ENCODE results near the gene TMEM121B. TPM values are rescaled to one million over a fixed set of nuclear protein-coding genes. Genes with fewer than 3 reads are reported as not detected.

TMEM121B gene
- total and polyA plus RNA-seq, 4 donors: 0.06 to 0.17 (median 0.10) TPM

GRCh38 chr22:17077255-17077654 lies 43.9 kb downstream of the TMEM121B start:
- TF ChIP-seq TAF1 (conservative IDR thresholded peaks at IDR 0.05) (no peak), CTCF (IDR thresholded peaks at IDR 0.05; ENCODE audit: low read depth, low read length, missing input control) (no peak), FOXA2 (IDR thresholded peaks at IDR 0.05) (no peak), GABPA (IDR thresholded peaks at IDR 0.05 in 1 of 2, conservative IDR thresholded peaks at IDR 0.05 in 1 of 2) (no peak), HNF4A (conservative IDR thresholded peaks at IDR 0.05) (no peak), ZBTB33 (IDR thresholded peaks at IDR 0.05) (no peak), NR2F2 (IDR thresholded peaks at IDR 0.05) (no peak), EGR1 (IDR thresholded peaks at IDR 0.05; ENCODE audit: low read depth in 2 of 2) (no peak), RAD21 (IDR thresholded peaks at IDR 0.05) (no peak), SP1 (IDR thresholded peaks at IDR 0.05) (no peak), YY1 (IDR thresholded peaks at IDR 0.05) (no peak), HNF4G (IDR thresholded peaks at IDR 0.05) (no peak), ATF3 (IDR thresholded peaks at IDR 0.05) (no peak), FOXA1 (IDR thresholded peaks at IDR 0.05) (no peak), JUND (IDR thresholded peaks at IDR 0.05) (no peak), REST (IDR thresholded peaks at IDR 0.05) (no peak), MAX (IDR thresholded peaks at IDR 0.05) (no peak), RXRA (IDR thresholded peaks at IDR 0.05) (no peak)
- DNase-seq (ENCODE audit: low spot score): no peak

More at GRCh38 chr22:17077255-17077654, 43.9 kb downstream of the TMEM121B start:
- peaks cover 0 to 3% (median 0%) of the 10 kb centered on the region in 4 donors for H3K4me1 ChIP-seq (ENCODE audit: control insufficient read depth in 4 of 4, insufficient read depth in 4 of 4, low read length in 3 of 4)
- H3K27ac ChIP-seq (ENCODE audit: low read depth in 1 of 2, low read length in 2 of 2): no peak overlapping the region
- H3K4me3 ChIP-seq (ENCODE audit: low read depth in 1 of 3, low read length in 3 of 3): no peak overlapping the region
- no peaks in the 10 kb centered on the region for H3K9me3 ChIP-seq (ENCODE audit: control insufficient read depth in 4 of 4, low read length in 3 of 4)
- no peaks in the 10 kb centered on the region for H3K27me3 ChIP-seq (ENCODE audit: control insufficient read depth in 4 of 4, insufficient read depth in 4 of 4, low read length in 3 of 4)
- no peak overlapping the region for H3K9ac ChIP-seq (ENCODE audit: low read depth in 1 of 2, low read length in 2 of 2)
- H3K36me3 ChIP-seq (ENCODE audit: control insufficient read depth in 4 of 4, insufficient read depth in 3 of 4, low read depth in 1 of 4, low read length in 3 of 4): no peaks in the 10 kb centered on the region

Measured in liver (tissue), 9 donors.